ENCODE measurements around the gene ANO1.
"Not testable (repeated sequence)": the region's sequence is repeated elsewhere in the genome, so short reads cannot be mapped to it uniquely, and the experiment has no call there.

Gene ANO1

DNA sequence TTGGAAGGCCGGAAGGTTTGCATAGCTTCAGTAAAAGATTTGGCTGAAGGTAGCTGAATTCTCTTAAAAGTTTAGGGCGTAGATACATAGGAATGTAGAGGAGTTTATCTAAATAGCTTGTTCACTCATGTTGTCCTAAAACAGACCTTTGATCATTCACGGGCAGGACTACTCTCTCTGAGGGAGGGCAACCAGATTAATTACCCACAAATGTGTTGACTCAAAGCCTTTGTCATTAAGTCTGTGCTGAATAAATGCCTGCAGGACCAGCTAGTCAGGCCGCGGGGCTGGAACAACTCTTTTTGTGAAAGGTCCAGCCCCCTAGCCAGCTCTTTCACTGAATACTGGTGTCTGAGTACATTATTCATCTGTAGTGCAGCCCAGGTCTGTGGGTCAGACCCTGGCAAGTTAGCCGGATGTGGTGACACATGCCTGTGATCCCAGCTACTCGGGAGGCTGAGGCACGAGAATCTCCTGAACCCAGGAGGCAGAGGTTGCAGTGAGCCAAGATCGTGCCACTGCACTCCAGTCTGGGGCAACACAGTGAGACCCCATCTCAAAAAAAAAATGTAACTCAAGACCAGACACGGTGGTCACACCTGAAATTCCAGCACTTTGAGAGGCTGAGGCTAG lies 122.2 kb downstream of the ANO1 start:
- no peak for DNase-seq

DNA sequence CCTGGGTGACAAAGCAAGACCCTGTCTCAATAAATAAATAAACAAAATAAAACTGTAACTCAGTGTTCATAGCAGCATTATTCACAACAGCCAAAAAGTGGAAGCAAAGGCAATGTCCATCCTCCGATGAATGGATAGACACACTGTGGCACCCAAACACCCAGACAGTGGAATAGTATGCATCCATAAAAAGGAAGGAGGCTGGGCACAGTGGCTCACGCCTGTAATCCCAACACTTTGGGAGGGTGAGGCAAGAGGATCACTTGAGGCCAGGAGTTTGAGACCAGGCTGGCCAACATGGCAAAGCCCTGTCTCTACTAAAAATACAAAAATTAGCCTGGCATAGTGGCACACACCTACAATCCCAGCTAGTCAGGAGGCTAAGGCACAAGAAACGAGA lies 122.9 kb downstream of the ANO1 start:
- not testable (repeated sequence) for DNase-seq

DNA sequence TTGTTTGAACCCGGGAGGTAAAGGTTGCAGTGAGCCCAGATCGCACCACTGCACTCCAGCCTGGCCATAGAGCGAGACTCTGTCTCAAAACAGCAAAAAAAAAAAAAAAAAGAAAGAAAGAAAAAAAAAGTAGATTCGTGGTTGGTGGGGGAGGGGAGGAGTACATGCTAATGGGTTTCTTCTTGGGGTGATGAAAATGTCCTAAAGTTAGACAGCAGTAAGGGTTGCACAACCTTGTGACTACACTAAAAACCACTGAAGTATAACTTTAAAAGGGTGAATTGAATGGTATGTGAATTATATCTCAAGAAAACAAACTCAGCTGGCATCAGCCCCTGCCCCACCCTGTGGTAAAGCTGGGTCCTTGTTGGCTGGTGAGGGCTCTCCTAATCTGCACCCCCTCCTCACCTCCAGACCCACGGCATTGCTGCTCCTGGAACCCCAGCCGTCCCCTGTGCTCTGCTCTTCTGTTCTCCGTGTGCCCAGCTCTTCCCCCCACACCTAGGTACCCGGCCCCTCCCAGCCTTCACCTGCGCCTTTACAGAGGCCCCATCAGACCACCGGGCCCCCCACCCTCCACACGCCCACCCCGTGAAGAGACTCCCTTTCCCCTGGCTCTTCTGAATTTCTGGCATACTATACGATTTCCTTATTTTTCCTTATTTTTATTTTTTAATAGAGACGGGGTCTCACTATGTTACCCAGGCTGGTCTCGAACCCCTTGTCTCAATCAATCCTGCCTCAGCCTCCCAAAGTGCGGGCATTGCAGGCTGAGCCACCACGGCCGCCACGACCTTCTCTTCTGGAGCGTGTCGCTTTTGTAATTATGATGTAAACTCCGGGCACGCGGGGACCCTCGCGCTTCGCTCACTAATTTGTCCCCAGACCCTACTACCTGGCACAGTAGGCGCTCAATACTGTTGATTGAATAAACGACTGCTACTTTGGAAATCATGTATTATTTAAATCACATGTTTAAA lies 124.1 kb downstream of the ANO1 start:
- DNase-seq = no peak

DNA sequence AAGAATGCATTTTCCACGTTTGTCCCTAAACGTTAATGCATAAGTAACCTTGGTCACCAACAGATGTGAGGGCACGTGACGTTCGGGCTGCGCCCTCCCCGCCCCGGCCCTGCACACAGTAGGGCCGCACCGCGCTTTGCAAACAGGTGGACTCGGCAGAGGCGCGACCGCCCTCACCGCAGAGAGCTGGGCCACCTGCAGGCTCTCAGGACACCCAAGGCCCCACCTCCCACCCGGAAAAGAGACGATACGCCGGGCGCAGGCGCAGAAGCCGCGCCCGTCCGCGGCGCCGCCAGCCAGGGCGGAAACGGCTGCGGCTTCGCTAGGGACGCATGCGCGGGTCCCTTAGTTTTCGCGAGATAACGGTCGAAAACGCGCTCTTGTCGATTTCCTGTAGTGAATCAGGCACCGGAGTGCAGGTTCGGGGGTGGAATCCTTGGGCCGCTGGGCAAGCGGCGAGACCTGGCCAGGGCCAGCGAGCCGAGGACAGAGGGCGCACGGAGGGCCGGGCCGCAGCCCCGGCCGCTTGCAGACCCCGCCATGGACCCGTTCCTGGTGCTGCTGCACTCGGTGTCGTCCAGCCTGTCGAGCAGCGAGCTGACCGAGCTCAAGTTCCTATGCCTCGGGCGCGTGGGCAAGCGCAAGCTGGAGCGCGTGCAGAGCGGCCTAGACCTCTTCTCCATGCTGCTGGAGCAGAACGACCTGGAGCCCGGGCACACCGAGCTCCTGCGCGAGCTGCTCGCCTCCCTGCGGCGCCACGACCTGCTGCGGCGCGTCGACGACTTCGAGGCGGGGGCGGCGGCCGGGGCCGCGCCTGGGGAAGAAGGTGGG lies 125.0 kb downstream of the ANO1 start, which contains the start of gene FADD:
TSS of gene FADD (plus strand) at position 377 of the 831 bp plus-strand sequence. CDS start at position 541, 164 bp downstream.
- DNase-seq = peak; percentile 97

DNA sequence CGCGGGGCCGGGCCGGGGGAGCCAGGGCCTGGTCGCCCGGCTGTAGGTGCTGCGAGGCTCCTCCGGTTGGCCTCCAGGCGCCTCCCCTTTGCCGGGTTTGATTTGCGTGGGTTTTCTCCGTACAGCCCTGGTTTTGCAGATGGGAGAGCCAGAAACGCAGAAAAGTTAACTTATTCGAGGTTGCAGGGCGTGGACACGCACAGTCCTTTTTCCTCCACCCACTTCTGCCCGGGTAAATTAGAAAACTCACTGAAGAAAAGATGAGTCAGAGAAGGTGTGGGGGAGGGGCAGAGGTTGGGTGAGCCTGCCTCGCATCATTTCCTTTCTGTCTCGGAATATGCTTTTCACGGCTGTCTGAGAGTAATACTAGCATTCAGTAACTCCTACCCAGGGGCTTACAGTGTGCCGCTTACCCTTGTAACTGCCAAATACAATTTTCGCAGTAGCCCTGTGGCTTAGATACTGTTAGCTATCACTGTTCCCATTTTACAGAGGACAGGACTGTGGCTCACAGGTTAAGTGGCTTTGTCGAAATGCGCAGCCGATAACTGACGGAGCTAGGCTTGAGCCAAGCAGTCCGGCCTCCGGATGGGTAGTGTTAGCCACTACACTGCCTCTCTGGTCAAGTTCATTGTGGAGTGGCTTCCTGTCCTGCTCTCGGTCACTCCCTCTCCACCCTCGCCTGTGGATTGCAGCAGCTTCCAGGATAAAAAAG lies 125.8 kb downstream of the ANO1 start:
- peak; percentile 94 for DNase-seq

DNA sequence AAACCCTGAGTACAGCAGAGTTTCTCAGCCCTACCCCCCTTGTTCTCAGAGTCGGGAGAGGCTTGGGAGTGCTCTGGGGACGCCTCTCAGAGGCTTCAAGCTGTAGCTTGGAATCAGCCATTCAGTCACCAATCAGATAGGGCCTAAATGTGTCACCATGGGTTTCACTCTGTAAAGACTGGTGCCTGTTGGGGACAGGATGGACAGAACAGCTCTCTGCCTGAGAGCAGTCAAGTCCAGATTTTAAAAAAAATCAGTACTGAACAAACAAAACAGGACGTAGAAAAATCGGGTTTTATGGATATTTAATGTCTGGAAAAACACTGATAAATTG lies 126.3 kb downstream of the ANO1 start:
- DNase-seq = no peak

DNA sequence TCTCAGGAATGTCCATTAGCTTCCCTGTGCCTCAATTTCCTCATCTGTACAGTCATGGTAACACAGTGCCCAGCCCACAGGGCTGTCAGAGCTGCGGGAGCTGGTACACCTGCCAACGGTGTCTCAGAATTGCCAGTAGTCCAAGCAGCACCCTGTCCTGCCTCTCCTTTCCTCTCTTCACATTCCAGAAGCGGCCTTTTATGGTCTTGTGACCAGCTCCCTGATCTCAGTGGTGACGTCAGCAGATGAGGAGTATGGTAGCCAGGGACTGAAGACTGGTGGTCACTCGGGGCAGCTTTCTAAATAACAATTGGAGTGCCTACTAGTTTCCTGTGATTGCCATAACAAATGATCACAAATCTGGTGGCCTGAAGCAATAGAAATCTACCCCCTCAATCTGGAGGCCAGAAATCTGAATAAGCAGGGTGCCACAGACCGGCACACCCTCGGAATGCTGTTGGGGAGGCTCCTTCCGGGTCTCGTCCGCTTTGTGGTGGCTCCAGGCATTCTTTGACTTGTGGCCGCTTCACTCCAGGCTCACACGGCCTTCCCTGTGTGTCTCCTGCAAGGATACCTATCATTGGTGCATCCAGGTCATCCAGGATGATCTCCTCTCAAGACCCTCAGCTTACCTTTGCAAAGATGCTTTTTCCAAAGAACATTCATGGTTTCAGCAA lies 127.1 kb downstream of the ANO1 start:
- DNase-seq = no peak

DNA sequence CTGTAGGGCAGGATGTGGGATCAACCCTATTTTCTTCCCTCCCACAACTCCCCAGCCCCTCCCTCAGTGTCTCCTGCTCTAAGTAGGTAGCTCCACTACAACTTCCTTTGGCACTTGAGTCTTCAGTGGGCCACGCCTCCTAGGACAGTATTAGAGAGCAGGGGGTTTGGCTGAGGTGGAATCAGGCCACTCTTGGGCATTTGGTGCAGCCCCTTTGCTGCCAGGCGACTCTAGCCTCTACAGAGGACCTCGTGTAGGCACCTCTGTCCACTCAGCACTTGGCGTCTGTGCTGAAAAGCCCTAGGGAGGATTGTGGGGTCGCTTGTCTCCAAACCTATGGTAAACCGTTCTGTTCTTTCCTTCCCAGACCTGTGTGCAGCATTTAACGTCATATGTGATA lies 127.6 kb downstream of the ANO1 start:
- no peak for DNase-seq

DNA sequence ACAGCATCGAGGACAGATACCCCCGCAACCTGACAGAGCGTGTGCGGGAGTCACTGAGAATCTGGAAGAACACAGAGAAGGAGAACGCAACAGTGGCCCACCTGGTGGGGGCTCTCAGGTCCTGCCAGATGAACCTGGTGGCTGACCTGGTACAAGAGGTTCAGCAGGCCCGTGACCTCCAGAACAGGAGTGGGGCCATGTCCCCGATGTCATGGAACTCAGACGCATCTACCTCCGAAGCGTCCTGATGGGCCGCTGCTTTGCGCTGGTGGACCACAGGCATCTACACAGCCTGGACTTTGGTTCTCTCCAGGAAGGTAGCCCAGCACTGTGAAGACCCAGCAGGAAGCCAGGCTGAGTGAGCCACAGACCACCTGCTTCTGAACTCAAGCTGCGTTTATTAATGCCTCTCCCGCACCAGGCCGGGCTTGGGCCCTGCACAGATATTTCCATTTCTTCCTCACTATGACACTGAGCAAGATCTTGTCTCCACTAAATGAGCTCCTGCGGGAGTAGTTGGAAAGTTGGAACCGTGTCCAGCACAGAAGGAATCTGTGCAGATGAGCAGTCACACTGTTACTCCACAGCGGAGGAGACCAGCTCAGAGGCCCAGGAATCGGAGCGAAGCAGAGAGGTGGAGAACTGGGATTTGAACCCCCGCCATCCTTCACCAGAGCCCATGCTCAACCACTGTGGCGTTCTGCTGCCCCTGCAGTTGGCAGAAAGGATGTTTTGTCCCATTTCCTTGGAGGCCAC lies 128.3 kb downstream of the ANO1 start:
- no peak for DNase-seq

DNA sequence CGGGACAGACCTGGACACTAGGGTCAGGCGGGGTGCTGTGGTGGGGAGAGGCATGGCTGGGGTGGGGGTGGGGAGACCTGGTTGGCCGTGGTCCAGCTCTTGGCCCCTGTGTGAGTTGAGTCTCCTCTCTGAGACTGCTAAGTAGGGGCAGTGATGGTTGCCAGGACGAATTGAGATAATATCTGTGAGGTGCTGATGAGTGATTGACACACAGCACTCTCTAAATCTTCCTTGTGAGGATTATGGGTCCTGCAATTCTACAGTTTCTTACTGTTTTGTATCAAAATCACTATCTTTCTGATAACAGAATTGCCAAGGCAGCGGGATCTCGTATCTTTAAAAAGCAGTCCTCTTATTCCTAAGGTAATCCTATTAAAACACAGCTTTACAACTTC lies 128.9 kb downstream of the ANO1 start:
- no peak for DNase-seq

DNA sequence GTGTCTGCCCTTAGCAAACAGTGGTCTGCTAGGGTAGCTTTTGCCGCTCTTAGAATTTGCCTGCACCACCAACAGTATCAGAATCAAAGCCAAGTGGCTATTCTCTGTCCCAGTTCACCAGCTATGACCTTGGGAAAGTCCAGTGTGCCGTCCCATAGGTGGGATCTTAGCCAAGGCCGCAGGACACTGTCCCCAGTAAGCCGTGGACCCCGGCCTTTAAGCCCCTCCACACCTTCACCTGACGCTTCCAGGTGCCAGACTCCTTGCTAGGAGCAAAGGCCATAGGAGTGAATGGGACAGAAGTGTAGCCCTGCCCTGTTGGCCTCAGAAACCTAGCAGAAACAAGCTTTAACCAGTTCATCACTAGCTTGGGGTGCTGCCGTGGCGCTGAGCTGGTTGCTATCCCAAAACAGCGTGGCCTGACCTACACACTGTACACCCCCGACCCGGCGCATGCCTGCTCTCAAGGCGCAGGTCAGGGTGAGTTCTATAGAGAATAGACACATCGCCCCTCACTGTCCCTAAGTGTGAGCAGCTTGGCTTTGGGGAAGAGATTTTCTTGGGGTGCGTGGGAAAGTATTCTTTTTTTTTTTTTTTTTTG lies 129.5 kb downstream of the ANO1 start:
- DNase-seq = no peak

DNA sequence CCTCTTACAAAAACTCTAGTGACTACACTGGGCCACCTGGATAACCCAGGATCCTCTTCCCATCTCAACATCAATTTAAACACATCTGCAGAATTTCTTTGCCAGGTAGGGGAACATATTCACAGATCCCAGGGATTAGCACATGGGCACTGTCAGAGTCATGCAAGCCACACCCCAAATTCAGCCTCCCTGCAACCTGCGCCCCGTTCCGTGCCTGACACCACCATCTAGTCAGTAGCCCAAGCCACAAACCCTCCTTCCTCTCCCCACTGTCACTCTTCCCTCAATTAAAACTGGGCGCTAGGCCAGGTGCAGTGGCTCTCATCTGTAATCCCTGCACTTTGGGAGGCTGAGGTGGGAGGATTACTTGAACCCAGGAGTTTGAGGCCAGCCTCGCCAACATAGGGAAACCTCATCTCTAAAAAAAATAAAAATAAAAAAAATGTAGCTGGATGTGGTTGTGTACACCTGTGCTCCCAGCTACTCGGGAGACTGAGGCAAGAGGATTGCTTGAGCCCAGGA lies 131.3 kb downstream of the ANO1 start:
- DNase-seq = no peak

DNA sequence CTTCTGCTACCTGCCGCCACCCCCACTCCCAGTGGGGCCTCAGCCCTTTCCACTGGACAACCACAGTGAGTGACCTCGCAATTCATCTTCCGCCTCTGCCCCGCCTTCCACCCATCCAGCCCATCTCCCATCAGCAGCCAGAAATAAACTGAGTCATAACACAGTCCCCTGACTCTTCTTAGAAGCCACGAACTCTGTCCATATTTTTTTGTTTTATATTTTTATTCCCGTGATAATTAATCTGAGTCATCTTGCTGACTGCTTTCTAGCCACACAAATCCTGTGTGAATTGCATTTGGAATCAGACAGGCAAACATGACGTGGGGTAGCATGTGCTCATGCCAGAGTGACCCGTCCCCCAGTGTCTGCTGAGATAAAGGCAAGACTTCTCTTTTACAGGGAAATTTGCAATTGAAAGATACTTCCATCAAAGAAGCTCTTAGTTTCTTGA lies 132.0 kb downstream of the ANO1 start:
- no peak for DNase-seq

DNA sequence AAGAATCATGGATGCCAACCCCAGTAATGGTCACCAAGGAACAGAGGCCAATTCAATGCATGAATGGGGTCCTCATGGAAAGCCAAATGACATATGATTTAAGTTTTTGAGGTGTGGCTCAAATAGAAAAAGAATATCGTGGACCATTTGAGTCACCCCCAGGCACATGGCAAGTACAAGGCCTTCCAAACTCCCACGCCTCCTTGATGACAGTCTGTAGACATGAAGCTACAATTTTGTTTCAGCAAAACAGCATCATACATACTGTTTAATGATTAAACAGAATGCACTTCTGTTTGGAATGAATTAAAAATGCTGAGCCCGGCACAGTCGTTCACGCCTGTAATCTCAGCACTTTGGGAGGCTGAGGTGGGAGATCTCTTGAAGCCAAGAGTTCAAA lies 132.4 kb downstream of the ANO1 start:
- DNase-seq = no peak

DNA sequence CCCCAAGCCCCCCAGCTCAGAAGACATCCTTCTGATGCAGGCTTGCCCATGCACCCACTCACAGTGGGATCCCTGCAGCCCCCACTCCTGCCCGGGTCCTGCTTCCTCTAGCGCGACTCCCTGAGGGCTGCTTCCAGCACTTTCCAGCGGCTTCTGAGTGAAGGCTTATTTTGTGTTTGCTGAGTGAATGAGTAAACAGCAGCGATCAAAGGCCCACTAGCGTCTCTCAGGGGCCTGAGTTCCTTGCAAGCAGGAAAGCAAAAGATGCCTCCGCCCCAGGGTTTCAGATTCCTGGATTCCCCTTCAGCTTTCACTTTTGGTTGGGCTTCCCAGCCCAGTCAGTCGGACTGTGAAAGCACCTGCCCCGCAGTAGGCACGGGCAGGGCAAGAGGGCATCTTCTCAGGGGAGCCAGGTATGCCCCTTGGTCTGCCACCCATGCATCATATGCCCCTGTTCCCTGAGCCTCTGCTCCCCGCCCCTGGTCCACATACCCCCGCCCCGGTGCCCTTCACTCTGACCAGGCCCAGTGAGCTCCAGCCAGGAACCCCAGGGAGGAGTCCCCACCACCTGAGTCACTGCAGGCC lies 134.2 kb downstream of the ANO1 start:
- no peak for DNase-seq

DNA sequence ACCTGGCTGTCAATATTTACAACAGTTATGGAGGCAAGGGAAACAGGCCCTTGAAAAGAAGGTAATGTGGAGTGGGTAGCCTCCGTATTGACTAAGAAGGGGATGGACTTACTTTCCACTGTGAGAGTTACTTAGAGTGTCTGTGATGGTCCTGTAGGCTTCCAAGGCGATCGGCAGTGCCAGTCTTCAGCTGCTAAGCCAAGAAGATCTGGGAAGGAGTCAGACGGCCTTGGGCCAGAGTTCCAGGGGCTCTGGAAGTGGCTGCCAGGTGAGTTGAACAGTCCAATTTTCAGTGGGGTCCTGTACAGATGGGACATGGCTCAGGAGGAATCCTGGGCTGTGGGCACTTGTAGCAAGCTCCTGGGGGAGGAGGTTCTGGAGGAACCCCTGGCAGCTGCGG lies 139.3 kb downstream of the ANO1 start:
- DNase-seq = not testable (repeated sequence)

DNA sequence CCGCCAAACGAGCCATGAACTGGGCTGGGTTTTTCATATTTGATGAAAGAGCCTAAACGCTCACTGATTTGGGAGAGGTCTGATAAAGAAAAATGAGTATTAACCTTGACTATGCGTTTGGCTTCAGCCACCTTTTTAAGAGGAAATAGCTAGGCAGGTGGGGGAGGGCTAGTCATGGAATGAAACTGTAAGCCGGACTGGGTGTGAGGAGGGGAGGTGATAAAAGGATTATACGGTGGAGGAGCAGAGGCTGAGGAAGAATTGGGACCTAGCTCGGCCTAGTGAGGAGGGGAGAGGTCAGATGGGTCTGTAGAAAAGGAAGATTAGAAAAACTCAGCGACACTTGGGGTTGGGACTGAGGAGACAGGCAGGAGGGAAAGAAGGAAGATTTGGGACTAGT lies 140.0 kb downstream of the ANO1 start:
- not testable (repeated sequence) for DNase-seq

DNA sequence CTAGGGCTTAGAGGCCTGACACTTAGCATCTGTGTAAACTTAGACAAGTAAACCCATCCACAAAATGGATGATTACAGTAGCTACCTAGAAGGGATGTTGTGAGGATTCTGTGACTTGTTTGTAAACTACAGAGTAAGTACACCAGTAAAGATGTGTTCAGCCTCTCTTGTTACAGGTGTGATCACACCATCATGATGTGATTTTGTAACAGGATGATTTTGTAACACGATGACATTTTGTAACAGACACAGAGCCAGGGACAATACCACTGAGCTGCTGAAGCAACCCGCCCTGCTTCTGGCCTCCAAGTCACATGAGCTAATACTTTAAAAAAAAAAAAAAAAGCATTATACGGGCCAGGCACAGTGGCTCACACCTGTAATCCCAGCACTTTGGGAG lies 142.0 kb downstream of the ANO1 start:
- DNase-seq = no peak

DNA sequence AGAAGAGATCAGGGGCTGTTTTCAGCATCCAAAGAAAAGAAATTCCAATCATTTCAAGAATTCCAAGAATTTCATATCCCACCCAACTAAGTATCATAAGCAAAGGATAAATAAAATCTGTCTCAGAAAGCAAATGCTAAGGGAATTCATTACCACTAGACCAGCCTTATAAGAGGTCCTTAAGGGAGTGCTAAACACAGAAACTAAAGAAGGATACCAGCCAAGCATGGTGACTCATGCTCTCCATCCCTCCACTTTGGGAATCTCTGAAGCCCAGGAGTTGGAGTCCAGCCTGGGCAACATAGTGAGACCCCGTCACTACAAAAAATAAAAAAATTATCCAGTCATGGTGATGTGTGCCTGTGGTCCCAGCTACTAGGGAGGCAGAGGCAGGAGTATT lies 142.8 kb downstream of the ANO1 start:
- no peak for DNase-seq

DNA sequence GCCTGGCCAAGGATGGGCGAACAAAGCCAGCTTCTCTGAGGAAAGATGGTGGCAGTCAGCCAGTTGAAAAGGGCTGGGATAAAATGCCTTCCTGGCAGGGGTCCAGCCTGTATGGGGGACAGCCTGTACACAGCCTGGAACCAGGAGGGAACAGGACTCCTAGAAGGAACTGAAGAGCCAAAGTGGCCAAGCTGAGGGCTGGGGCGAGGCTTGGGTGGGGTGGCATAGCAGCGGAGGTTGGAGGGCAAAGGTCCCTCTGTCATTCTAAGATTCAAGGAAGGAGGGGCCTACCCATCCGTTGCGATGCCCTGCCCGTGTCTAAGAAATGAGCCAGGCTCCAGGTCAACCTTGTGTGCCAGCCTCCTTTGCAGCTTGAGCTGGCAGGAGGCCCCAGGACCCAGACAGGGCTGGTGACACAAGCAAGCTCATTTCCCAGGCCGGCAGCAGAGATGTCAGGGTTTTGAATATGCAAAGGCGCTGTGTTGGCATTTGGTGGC lies 147.6 kb downstream of the ANO1 start:
- DNase-seq = no peak

Measured in activated effector memory CD4-positive, alpha-beta T cell treated with anti-CD3 and anti-CD28 coated beads, Interleukin-2, amount 50 U/mL, for 16 hours (primary cell).